T-helper 1 cell treated with Interleukin-12 subunit alpha and Interleukin-12 subunit beta and Interleukin-4 antibody, amounts not matched to agents 30 ng/mL and 1 ng/mL, for 36 hours (primary cell): ENCODE data around the gene PHRF1. TPM values are rescaled to one million over a fixed set of nuclear protein-coding genes. Genes with fewer than 3 reads are reported as not detected.

Experiments used
- intact Hi-C: fragments of 100-400 bp; cut with micrococcal nuclease; formaldehyde crosslinking; loops from one replicate; pipeline ENCODE4 v1.15.1; 2024
- total RNA-seq: library from RNA; stranded (reverse); gene quantifications from 2 replicates; pipeline ENCODE4 v1.2.3, GENCODE V29; 2022

The PHRF1 gene
- total RNA-seq, 1 donor from 2014 or later = 51.2 TPM

DNA sequence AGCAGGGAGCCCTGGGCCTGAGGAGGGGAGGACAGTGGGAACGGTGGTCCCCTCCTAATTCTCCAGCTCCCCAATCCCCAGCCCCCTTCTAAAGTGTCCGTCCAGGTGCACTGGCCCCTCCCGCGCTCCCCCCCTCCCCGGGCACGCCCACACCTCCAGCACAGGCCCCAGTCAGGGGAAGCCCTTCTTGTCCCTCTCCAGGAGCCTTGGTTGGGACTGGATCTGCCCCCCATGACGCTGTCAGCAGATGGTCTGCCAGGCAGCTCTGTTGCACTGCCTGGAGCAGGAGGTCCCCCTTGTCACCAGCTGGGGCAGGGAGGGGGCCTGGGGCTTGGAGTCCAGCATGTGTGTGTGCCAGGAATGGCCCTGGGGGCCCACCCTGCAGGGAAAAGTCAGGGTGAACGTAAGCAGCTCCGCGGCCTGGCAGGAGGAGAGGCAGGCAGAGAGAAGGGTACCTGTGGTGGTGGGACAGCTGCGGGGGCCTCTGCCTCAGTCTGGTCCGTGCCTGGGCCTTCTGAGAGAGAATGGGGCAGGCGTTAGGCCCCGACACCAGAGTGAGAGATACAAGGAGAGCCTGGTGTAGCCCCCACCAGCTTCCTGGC is 37.9 kb downstream of the PHRF1 start:
- intact Hi-C loops = loop anchor here (2.0 kb wide), 1 partner anchor 133 kb away; the partner anchor contains the start of gene TALDO1

- intact Hi-C loops = loop anchor here (1.0 to 2.0 kb wide), 2 partner anchors 80 to 132 kb away; partner anchors contain the start of genes DEAF1, TALDO1 and TMEM80
Observed at GRCh38 chr11:614623-615503, 38.6 kb downstream of the PHRF1 start.

DNA sequence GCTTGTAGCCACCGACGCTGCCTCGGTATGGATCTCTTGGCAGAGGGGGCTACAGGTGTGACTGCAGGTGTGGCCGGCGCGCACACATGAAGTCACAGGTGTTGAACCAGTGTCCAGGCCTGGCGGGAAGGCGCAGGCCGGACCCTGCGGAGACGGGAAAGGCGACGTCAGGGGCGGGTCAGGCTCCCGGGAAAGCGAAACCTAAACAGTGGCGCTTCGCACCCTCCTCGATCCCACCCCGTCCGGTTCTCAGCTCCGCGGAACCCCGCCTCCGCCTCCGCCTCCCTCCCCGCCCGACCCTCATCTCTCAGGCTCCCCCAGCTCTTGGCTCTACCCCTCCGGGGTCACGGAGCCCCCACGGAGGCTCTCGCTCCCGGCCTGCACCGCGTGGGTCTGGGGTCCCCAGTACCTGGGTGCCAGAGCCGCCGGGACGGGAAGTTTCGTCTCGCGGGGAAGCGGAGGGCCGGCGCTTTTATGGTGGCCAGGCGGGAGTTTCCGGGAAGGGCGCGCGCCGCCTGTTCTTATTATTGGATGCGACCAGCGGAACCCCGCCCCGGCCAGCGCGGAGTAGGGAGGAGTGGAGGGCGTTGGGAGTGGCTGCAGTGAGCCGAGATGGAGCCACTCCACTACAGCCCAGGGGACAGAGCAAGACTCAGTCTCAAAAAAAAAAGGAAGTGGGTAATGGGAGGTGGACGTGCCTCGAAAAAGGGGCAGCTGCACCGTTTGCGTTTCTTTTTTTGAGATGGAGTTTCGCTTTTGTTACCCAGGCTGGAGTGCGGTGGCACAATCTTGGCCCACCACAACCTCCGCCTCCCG is 39.4 kb downstream of the PHRF1 start, which contains the start of gene IRF7:
IRF7 (minus strand) TSS at position 447 of the 816 bp plus-strand sequence. CDS start 586 bp downstream, outside the sequence.
- intact Hi-C loops = loop anchor here (1.0 to 2.0 kb wide), 9 partner anchors 27 to 181 kb away; partner anchors contain the start of genes DEAF1, HRAS, LMNTD2 and PHRF1

- intact Hi-C loops = loop anchor here (1.0 to 2.0 kb wide), 7 partner anchors 28 to 180 kb away; partner anchors contain the start of genes HRAS, LMNTD2, PHRF1 and RASSF7
Observed at GRCh38 chr11:616320-617198, 40.3 kb downstream of the PHRF1 start.

DNA sequence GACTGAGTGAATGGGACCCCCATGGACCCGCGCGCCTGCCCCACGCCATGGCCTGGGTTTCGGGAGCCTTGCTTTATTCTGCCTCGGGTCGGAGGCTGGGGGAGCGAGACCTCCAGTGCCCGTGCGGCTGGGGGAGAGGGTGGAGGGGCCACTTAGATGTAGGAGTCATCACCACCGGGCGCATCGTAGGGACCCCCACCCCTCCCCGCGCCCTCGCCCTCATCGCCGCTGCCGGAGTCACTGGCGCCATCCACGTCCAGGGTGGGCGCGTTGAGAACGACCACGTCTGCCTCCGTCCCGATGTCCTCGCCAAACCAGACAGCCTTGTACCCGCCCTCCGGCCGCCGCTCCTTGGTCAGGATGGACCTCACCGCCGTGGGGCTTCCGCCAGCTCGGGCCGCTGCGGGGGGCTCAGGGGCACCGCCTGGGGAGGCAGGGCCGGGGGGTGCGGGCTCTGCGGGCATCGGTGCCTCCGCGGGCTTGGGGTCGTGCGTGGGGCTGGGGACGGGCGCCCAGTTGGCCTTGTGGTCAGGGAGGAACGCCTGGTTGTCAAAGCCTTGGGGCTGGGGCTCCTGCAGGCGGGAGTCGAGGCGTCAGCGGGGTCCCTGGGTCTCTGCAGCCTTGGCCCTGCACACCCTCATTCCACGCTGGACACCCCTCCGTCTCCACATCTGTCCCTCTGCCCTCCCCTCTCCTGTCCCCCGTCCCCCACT is 41.1 kb downstream of the PHRF1 start:
- intact Hi-C loops = loop anchor here (2.0 kb wide), 1 partner anchor 179 kb away; no protein-coding TSS in a partner anchor

DNA sequence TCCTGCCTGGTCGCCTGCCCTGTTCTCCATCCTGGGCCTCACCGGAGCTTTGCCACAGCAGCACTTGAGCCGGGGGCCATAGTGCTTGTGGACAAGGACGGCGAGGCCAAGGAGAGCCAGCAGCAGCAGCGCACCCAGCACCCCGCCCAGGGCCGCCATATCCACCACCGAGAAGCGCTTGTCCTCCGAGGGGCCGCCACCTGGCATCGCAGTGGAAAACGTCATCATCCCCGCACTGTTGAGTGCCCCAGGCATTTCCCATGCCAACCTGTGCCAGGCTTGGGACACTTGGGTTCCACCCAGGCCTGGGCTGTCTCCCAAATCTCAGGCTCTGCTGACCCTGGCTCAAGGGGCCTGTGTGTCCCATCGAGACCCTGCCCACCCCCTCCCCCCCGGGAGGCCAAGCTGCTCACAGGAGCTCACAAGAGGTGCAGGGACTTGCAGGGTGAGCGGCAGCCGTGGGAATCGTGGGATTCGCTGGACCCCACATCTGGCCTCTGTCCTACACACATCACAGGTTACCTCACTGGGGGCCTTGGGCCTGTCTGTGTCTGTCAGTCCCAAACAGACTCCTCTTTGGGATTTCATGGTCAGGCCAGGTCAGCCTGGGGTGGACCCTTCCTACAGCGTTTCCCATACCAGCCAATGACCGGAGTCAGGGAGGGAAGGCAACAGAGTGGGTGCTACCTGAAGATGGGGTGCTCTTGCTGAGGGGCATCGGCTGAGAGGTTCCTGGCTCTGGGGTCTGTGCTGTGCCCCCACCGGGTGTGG is 41.8 kb downstream of the PHRF1 start:
- intact Hi-C loops = loop anchor here (2.0 kb wide), 1 partner anchor 179 kb away; no protein-coding TSS in a partner anchor

GRCh38 chr11:618856-619627 is 42.8 kb downstream of the PHRF1 start:
- intact Hi-C loops = no loop called here

GRCh38 chr11:619628-620050 is 43.4 kb downstream of the PHRF1 start:
- intact Hi-C loops = no loop called here

DNA sequence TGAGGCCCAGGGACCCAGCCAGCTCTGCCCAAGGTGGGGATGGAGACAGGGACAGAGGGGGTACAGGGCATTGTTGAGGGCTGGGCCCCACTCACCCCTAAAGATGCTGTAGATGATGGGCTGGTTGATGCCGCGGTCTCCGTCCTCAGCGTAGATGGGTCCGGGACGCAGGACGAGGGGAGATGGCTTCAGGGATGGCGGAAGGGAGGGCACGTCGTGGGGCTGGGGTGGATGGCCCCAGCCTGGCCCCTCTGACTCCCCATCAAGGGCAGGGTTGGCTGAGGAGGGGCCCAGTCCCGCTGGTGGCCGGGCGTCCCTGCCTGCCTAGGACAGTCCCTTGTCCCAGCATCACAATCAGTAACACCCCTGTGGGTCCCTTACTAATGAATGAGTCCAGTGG is 43.9 kb downstream of the PHRF1 start:
- intact Hi-C loops = no loop called here

DNA sequence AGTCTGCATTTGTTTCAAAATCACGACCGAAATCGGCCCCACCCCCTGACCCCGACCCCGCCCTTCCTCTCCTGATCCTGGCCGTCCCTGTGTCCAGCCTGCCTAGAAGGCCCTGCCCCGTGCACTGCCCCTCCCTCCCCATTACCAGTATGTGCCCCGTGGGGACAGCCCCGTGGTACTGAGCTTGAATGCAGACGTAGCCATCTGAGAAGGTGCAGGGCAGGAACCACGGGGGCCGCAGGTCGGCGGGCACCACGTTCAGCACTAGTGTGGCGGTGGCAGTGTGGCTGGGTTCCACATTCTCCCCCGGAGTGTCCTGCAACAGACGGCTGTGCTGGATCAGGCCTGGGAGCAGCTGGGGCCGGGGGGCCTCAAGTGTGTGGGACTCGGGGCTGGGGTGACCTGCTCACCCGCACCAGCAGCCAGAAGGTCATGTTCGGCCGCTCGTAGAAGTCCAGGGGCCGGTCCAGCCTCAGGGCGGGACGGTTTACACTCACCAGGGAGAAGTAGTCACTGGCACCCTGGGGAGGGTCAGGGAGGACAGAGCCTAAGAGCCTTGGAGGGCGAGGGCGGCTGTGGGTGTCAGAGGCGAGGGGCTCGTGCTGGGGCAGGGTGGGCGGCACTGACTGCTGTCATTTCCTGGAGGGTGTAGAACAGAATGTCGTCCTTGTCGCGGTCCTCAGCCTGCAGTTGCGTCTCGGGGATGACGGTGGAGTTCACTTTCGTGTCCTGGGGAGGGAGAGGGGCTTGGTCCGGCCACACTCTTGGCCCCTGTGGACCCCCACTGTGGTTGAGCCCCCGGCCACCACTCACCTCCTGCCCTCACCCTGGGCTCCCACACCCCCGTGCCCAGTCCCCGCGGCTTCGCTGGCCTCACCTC is 44.9 kb downstream of the PHRF1 start:
- intact Hi-C loops = no loop called here

DNA sequence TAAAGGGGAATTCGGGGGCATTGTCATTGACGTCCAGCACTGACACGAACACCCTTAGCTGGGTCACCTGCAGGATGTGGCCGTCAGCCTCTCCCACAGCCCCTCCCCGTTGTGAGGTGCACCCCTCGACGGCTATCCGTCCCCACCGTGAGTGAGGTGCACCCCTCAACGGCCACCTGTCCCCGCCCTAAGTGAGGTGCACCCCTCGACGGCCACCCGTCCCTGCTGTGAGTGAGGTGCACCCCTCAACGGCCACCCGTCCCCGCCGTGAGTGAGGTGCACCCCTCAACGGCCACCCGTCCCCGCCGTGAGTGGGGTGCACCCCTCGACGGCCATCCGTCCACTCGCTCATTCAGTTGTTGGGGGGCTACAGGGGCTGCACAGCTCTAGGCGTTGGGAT is 45.6 kb downstream of the PHRF1 start:
- intact Hi-C loops = no loop called here

- intact Hi-C loops = no loop called here
Observed at GRCh38 chr11:623349-623869, 47.1 kb downstream of the PHRF1 start.

GRCh38 chr11:623999-624704 is 47.9 kb downstream of the PHRF1 start:
- intact Hi-C loops = no loop called here

- intact Hi-C loops = no loop called here
Observed at GRCh38 chr11:624705-625635, 48.7 kb downstream of the PHRF1 start, which contains the start of gene CDHR5. Gene CDHR5, minus strand, starts transcription at chr11:624955. Its CDS starts 53 bp downstream, at chr11:624902.
